K562 (cell line): ENCODE data around the gene UBE2M. TPM values are rescaled to one million over a fixed set of nuclear protein-coding genes. Genes with fewer than 3 reads are reported as not detected.

Experiments
- ATAC-seq: fragments of 200-7000 bp; cut with Tn5 transposase; 3 replicates; pipeline ENCODE4 v1.9.1; 2020; ENCODE audit warnings: moderate library complexity
- BruUV-seq: library from RNA; stranded (reverse); fragments of 400-500 nt; replicated peaks from 2 replicates; lab custom pipeline; 2021; lab: Mats Ljungman, UMichigan
- CTCF ChIA-PET: fragments of 300-600 bp; formaldehyde crosslinking; extraction: SDS; loops from one replicate; lab custom pipeline; 2021; ENCODE audit warnings: low intra/inter-chr PET ratio; lab: Yijun Ruan, JAX
- POLR2A ChIA-PET: fragments of 300-600, 350-650 bp; sonication (Branson Sonifier 250); formaldehyde crosslinking; extraction: SDS; loops from one replicate; lab custom pipeline; 2021; ENCODE audit warnings: antibody characterized with exemption, inconsistent platforms; lab: Yijun Ruan, JAX
- DNase-seq, 4 experiments: peaks; one replicate each; pipeline versions ENCODE4 v3.0.0 to v3.0.0-alpha.2; 2011 to 2018; ENCODE audit warnings: low spot score in 3 of 4, mixed read lengths in 3 of 4; ENCODE audit errors: extremely low read depth in 1 of 4
- FAIRE-seq: peaks from 2 replicates; lab custom pipeline; 2011; peaks lifted over from hg19 to GRCh38; lab: Jason Lieb, UNC
- H2AFZ ChIP-seq: 2 replicates; pipeline ENCODE4 v1.6.0; 2011; ENCODE audit warnings: low read depth, low read length, control low read depth, inconsistent platforms
- H3K27ac ChIP-seq: fragments of 200-600 bp; 3 replicates; pipeline ENCODE4 v1.8.0; 2011; ENCODE audit warnings: low read depth, mild to moderate bottlenecking, control low read depth, inconsistent platforms, low read length, moderate library complexity, mixed read lengths; ENCODE audit errors: extremely low read depth
- H3K27me3 ChIP-seq, 2 experiments: fragments of 300-600 bp in 1 of 2; 2 replicates in 1 of 2; 3 replicates in 1 of 2; pipeline versions ENCODE4 v1.6.0 to v1.8.0; 2011; ENCODE audit warnings: inconsistent platforms in 2 of 2, low read length in 2 of 2, mild to moderate bottlenecking in 1 of 2, mixed read lengths in 1 of 2, moderate library complexity in 1 of 2; ENCODE audit not compliant: control insufficient read depth in 2 of 2, insufficient read depth in 2 of 2
- H3K36me3 ChIP-seq: fragments of 300-600 bp; 3 replicates; pipeline ENCODE4 v1.8.0; 2011; ENCODE audit warnings: mild to moderate bottlenecking, low read length, inconsistent platforms; ENCODE audit not compliant: control insufficient read depth, insufficient read depth
- H3K4me1 ChIP-seq, 2 experiments: fragments of 200-600 bp in 1 of 2; replicated peaks in 1 of 2; 2 replicates in 1 of 2; 3 replicates in 1 of 2; pipeline versions ENCODE4 v1.5.1 to v1.8.0; 2011; ENCODE audit warnings: inconsistent platforms in 2 of 2, low read length in 2 of 2, mild to moderate bottlenecking in 1 of 2, mixed read lengths in 1 of 2, moderate library complexity in 1 of 2; ENCODE audit not compliant: control insufficient read depth in 2 of 2, insufficient read depth in 2 of 2
- H3K4me2 ChIP-seq: 2 replicates; pipeline ENCODE4 v1.6.1; 2011; ENCODE audit warnings: low read length, control low read depth, inconsistent platforms, mixed read lengths; ENCODE audit not compliant: insufficient read depth
- H3K4me3 ChIP-seq: fragments of 200-600 bp; sonication (generic), shearing (Covaris generic); 2 replicates; pipeline ENCODE4 v1.5.1; 2016; ENCODE audit warnings: control low read depth, inconsistent platforms
- H3K79me2 ChIP-seq: fragments of 200-600 bp; 3 replicates; pipeline ENCODE4 v1.8.0; 2011; ENCODE audit warnings: low read length, inconsistent platforms; ENCODE audit not compliant: control insufficient read depth, insufficient read depth
- H3K9ac ChIP-seq, 2 experiments: 2 replicates each; pipeline versions ENCODE4 v1.6.0 to v1.6.1; 2011; ENCODE audit warnings: low read depth in 2 of 2, low read length in 2 of 2, control low read depth in 1 of 2, inconsistent platforms in 1 of 2, mild to moderate bottlenecking in 1 of 2, mixed read lengths in 1 of 2; ENCODE audit not compliant: insufficient read depth in 1 of 2
- H3K9me1 ChIP-seq: one replicate; pipeline ENCODE4 v1.6.0; 2011; ENCODE audit warnings: inconsistent platforms, mild to moderate bottlenecking, low read length, moderate library complexity; ENCODE audit not compliant: control insufficient read depth, insufficient read depth
- H3K9me3 ChIP-seq: replicated peaks from 2 replicates; pipeline ENCODE4 v1.5.1; 2011; ENCODE audit warnings: low read depth, low read length, inconsistent platforms; ENCODE audit not compliant: control insufficient read depth, insufficient read depth
- H4K20me1 ChIP-seq: replicated peaks from 2 replicates; pipeline ENCODE4 v1.6.1; 2011; ENCODE audit warnings: low read length, inconsistent platforms, mixed read lengths; ENCODE audit not compliant: control insufficient read depth, insufficient read depth
- FOXJ2 ChIP-seq: fragments of 200-800 bp; sonication (Bioruptor generic); IDR thresholded peaks from 2 replicates; pipeline ENCODE4 v1.6.1; 2016; ENCODE audit warnings: missing genetic modification characterization, missing compliant biosample characterization
- HLTF ChIP-seq: fragments of 450-650 bp; IDR thresholded peaks from 2 replicates; pipeline ENCODE4 v1.6.1; 2016
- JUN ChIP-seq, 2 experiments: sonication (generic) in 1 of 2; formaldehyde crosslinking in 1 of 2; IDR thresholded peaks; 2 replicates each; pipeline versions ENCODE4 v1.6.1 to v1.8.0; 2012 to 2022; ENCODE audit warnings: borderline replicate concordance in 2 of 2, mild to moderate bottlenecking in 2 of 2, improper control_type of control experiment in 1 of 2, low read depth in 1 of 2, low read length in 1 of 2, missing genetic modification reagents in 1 of 2
- LARP7 ChIP-seq: fragments of 450-650 bp; IDR thresholded peaks from 2 replicates; pipeline ENCODE4 v1.6.1; 2016
- NCOA4 ChIP-seq: fragments of 450-650 bp; IDR thresholded peaks from 2 replicates; pipeline ENCODE4 v1.6.1; 2018; ENCODE audit warnings: mild to moderate bottlenecking; ENCODE audit not compliant: partially characterized antibody
- NR3C1 ChIP-seq: sonication (generic); formaldehyde crosslinking; IDR thresholded peaks from 2 replicates; pipeline ENCODE4 v1.8.1; 2022; ENCODE audit warnings: missing genetic modification reagents
- PHF21A ChIP-seq: fragments of 450-650 bp; IDR thresholded peaks from 2 replicates; pipeline ENCODE4 v1.6.1; 2017; ENCODE audit warnings: low read depth, borderline replicate concordance
- PKNOX1 ChIP-seq: fragments of 450-650 bp; IDR thresholded peaks from 2 replicates; pipeline ENCODE4 v1.6.1; 2016
- RBM17 ChIP-seq: fragments of 200-400 bp; formaldehyde crosslinking; IDR thresholded peaks from 2 replicates; pipeline ENCODE4 v1.6.1; 2017; ENCODE audit warnings: low read depth, mild to moderate bottlenecking, low read length, borderline replicate concordance
- SAP30 ChIP-seq: fragments of 200-600 bp; sonication (generic); IDR thresholded peaks from 2 replicates; pipeline ENCODE4 v1.6.1; 2012; ENCODE audit warnings: borderline replicate concordance, low read depth, mild to moderate bottlenecking, moderate library complexity, low read length, control low read depth, inconsistent platforms; ENCODE audit not compliant: insufficient read depth, poor library complexity, severe bottlenecking
- SNAPC5 ChIP-seq: fragments of 250-450 bp; sonication (Bioruptor Pico); IDR thresholded peaks from 2 replicates; pipeline ENCODE4 v1.8.0; 2021; ENCODE audit warnings: moderate library complexity, mild to moderate bottlenecking, inconsistent platforms
- SPI1 ChIP-seq: IDR thresholded peaks from 2 replicates; pipeline ENCODE4 v1.6.1; 2011; ENCODE audit warnings: low read depth, low read length, control low read depth, borderline replicate concordance
- ZBTB1 ChIP-seq: sonication (generic); formaldehyde crosslinking; IDR thresholded peaks from 2 replicates; pipeline ENCODE4 v1.8.1; 2023; ENCODE audit warnings: missing genetic modification reagents, low read depth, mild to moderate bottlenecking, borderline replicate concordance
- ZBTB12 ChIP-seq: fragments of 250-450 bp; sonication (Bioruptor Pico); IDR thresholded peaks from 2 replicates; pipeline ENCODE4 v1.4.0; 2020
- ZNF174 ChIP-seq: fragments of 250-450 bp; sonication (Bioruptor Pico); IDR thresholded peaks from 2 replicates; pipeline ENCODE4 v1.4.0; 2020; ENCODE audit warnings: mild to moderate bottlenecking
- ZNF217 ChIP-seq: sonication (generic); formaldehyde crosslinking; IDR thresholded peaks from 2 replicates; pipeline ENCODE4 v1.8.0; 2022; ENCODE audit warnings: mild to moderate bottlenecking, missing genetic modification reagents
- ZNF766 ChIP-seq: fragments of 200-800 bp; sonication (Bioruptor generic); conservative IDR thresholded peaks from 2 replicates; pipeline ENCODE4 v1.6.1; 2016; ENCODE audit warnings: missing genetic modification characterization, missing compliant biosample characterization
- WGBS: fragments of 100-300 bp; shearing (Covaris generic); methylation state at CpG from one replicate; pipeline ENCODE4 v1.1.6; 2016; ENCODE audit warnings: low coverage, mixed read lengths; ENCODE audit not compliant: insufficient coverage; ENCODE audit errors: missing lambda C conversion rate; 5-methylcytosine and 5-hydroxymethylcytosine counted together
- in situ Hi-C: fragments of 300-500 bp; cut with MboI; formaldehyde crosslinking; loops from 4 replicates; pipeline ENCODE4 v1.15.0; 2018; ENCODE audit warnings: inconsistent platforms, mixed read lengths
- intact Hi-C: fragments of 100-400 bp; cut with micrococcal nuclease; formaldehyde crosslinking; loops from 2 replicates; pipeline ENCODE4 v1.14.2; 2022
- polyA plus RNA-seq, 8 experiments: library from polyadenylated mRNA; depleted of rRNA in 4 of 8; stranded (reverse) in 5 of 8; unstranded in 3 of 8; fragments of >200 nt; fragmentation: Nextera tagmentation in 2 of 8; fragmentation: Illumina TruSeq in 1 of 8; extraction: Ambion mirVana in 2 of 8; extraction: Trizol in 1 of 8; gene quantifications; 2 replicates each; pipeline versions ENCODE4 v1.2.1 to v1.2.3, GENCODE V29; 2011 to 2014; ENCODE audit warnings: inconsistent platforms in 1 of 8, missing spikeins in 1 of 8
- total RNA-seq, 7 experiments: library from RNA; depleted of rRNA in 6 of 7; stranded (reverse); fragments of >200 nt in 6 of 7; fragmentation: Illumina TruSeq in 2 of 7; extraction: Trizol in 2 of 7; gene quantifications; 2 replicates each; pipeline versions ENCODE4 v1.2.1 to v1.2.3, GENCODE V29; 2011 to 2021; ENCODE audit warnings: low replicate concordance in 1 of 7

The UBE2M gene
- total and polyA plus RNA-seq, 9 of the 15 experiments (the other 6 are each of a cell fraction or from before 2014, with no cell fraction given): 0.92 to 163 (median 85.7) TPM

GRCh38 chr19:58519355-58520256 is 38.8 kb downstream of the UBE2M start, which contains the start of gene ZBTB45:
TSS of gene ZBTB45 (minus strand) at chr19:58519810. CDS start at chr19:58517673, 2,137 bp downstream.
- peak; percentile 86 to 96 (median 92) for DNase-seq
- H4K20me1 ChIP-seq: no peaks in the 10 kb centered on the region
- peak within 1 kb of the TSS; percentile 98 for H3K4me2 ChIP-seq
- FAIRE-seq: peak; percentile 87
- CTCF ChIA-PET: interaction anchor here (1.1 to 2.7 kb wide), 5 partner anchors 25 to 338 kb away, joined by 3 to 23 read pairs (median 4); partner anchors contain the start of genes TRIM28 and ZNF274
- no peaks in the 10 kb centered on the region for H3K27me3 ChIP-seq
- under 1% methylated on average over 64 of the region's 87 CpGs for WGBS
- H3K4me3 ChIP-seq: peak within 1 kb of the TSS; percentile 79
- peaks cover 51% of the 10 kb centered on the region for H3K79me2 ChIP-seq
- intact Hi-C loops: loop anchor here (1.0 to 2.0 kb wide), 5 partner anchors 43 to 300 kb away; partner anchors contain the start of genes ZNF446 and ZSCAN22
- ATAC-seq: peak; percentile 87
- in situ Hi-C loops: no loop called here
- peaks cover 9 to 49% of the 10 kb centered on the region in 2 experiments for H3K4me1 ChIP-seq
- no peaks in the 10 kb centered on the region for H3K9me3 ChIP-seq
- POLR2A ChIA-PET: interaction anchor here (0.5 to 2.3 kb wide), 24 partner anchors 10 to 689 kb away, joined by 3 to 14 read pairs (median 6); partner anchors contain the start of genes CHMP2A, TRIM28, ZNF274 and ZNF587B
- H2AFZ ChIP-seq: peak within 1 kb of the TSS; percentile 99
- TSS peak; percentile 75 for BruUV-seq
- H3K36me3 ChIP-seq: peaks cover 26% of the 10 kb centered on the region; the same call in 2 of the 3 replicates
- peaks cover 5% of the 10 kb centered on the region for H3K9me1 ChIP-seq
- peak within 1 kb of the TSS; percentile 92 for H3K27ac ChIP-seq
- peak within 1 kb of the TSS; percentile 95 to 97 for H3K9ac ChIP-seq
- no peak for TF ChIP-seq SPI1
- no peak for TF ChIP-seq ZNF217
- no peak for TF ChIP-seq RBM17
- TF ChIP-seq ZNF174 (CRISPR knock-in tag): no peak
- TF ChIP-seq ZBTB1 (CRISPR knock-in tag): peak; percentile 97
- TF ChIP-seq ZNF766 (CRISPR knock-in tag): peak; percentile 71
- TF ChIP-seq NR3C1 (CRISPR knock-in tag): peak; percentile 85
- TF ChIP-seq JUN (IDR thresholded peaks at IDR 0.05; ENCODE audit: borderline replicate concordance, low read depth, low read length): 0 out of 2 replicates have a peak, but pooled peaks have one; percentile 11
- TF ChIP-seq JUN (CRISPR knock-in tag; IDR thresholded peaks at IDR 0.05; ENCODE audit: borderline replicate concordance): 0 out of 2 replicates have a peak, but pooled peaks have one; percentile 4
- TF ChIP-seq ZBTB12 (CRISPR knock-in tag): peak; percentile 68
- TF ChIP-seq HLTF: peak; percentile 84
- peak; percentile 76; the same call in 1 of the 2 replicates for TF ChIP-seq PHF21A
- TF ChIP-seq NCOA4: peak; percentile 17
- 0 out of 2 replicates have a peak, but pooled peaks have one; percentile 54 for TF ChIP-seq LARP7
- TF ChIP-seq FOXJ2 (tag): peak; percentile 73; the same call in 1 of the 2 replicates
- no peak for TF ChIP-seq SNAPC5
- TF ChIP-seq SAP30: peak; percentile 64
- peak; percentile 73 for TF ChIP-seq PKNOX1
